Ishikawa (cell line): ENCODE results near the gene GAL3ST3.

Experiments used
- CEBPB ChIP-seq: IDR thresholded peaks from 2 replicates; pipeline ENCODE4 v1.6.1; 2012
- EP300 ChIP-seq: IDR thresholded peaks from 2 replicates; pipeline ENCODE4 v1.6.1; 2012; ENCODE audit warnings: borderline replicate concordance
- RAD21 ChIP-seq: IDR thresholded peaks from 2 replicates; pipeline ENCODE4 v1.6.1; 2012; ENCODE audit warnings: low read depth
- REST ChIP-seq: IDR thresholded peaks from 2 replicates; pipeline ENCODE4 v1.6.1; 2012; ENCODE audit warnings: low read depth, mild to moderate bottlenecking
- YY1 ChIP-seq: IDR thresholded peaks from 2 replicates; pipeline ENCODE4 v1.6.1; 2012; ENCODE audit warnings: low read depth

GRCh38 chr11:66015454-66015881 lies 33.5 kb downstream of the GAL3ST3 start:
- peak; percentile 96 for TF ChIP-seq EP300
- TF ChIP-seq REST, result no peak
- TF ChIP-seq YY1, result no peak
- peak; percentile 13; the same call in 1 of the 2 replicates for TF ChIP-seq RAD21
- TF ChIP-seq CEBPB, result no peak
